Left lung (tissue), 10 donors: Measurements from ENCODE around the gene PTPN18. TPM values are rescaled to one million over a fixed set of nuclear protein-coding genes. Genes with fewer than 3 reads are reported as not detected.
A peak's percentile ranks its signal among the peaks of the same experiment; 100 is the strongest.

Source experiments
- ATAC-seq: fragments of 200-7000 bp; cut with Tn5 transposase; one replicate; pipeline ENCODE4 v1.9.1; 2020; ENCODE audit warnings: moderate library complexity
- DNase-seq, 4 donors: peaks; one replicate each; pipeline ENCODE4 v3.0.0-alpha.2; 2013 to 2020
- H3K27ac ChIP-seq, 2 donors: fragments of 200-600 bp; sonication (generic) in 1 of 2; one replicate each; pipeline versions ENCODE4 v1.5.0 to v1.8.0; 2020 to 2021
- H3K27me3 ChIP-seq, 2 donors: fragments of 200-600 bp; sonication (generic) in 1 of 2; one replicate each; pipeline versions ENCODE4 v1.5.0 to v1.8.0; 2020 to 2021
- H3K36me3 ChIP-seq, 2 donors: fragments of 200-600 bp; sonication (generic) in 1 of 2; one replicate each; pipeline versions ENCODE4 v1.5.0 to v1.8.0; 2020 to 2021
- H3K4me1 ChIP-seq, 2 donors: fragments of 200-600 bp; one replicate each; pipeline ENCODE4 v1.8.0; 2021
- H3K4me3 ChIP-seq, 2 donors: fragments of 200-600 bp; sonication (generic) in 1 of 2; one replicate each; pipeline versions ENCODE4 v1.5.0 to v1.8.0; 2020 to 2021; ENCODE audit warnings: mild to moderate bottlenecking in 1 of 2
- H3K9me3 ChIP-seq, 2 donors: fragments of 200-600 bp; sonication (generic) in 1 of 2; one replicate each; pipeline versions ENCODE4 v1.5.0 to v1.8.0; 2020 to 2021
- intact Hi-C, 2 donors: fragments of 100-400 bp; cut with DNase I; formaldehyde crosslinking; loops; one replicate each; pipeline versions ENCODE4 v1.11.2 to v1.14.2; 2022
- polyA plus RNA-seq, 6 donors: library from polyadenylated mRNA; unstranded; fragments of 120-200 nt; gene quantifications; one replicate each; pipeline ENCODE4 v1.2.1, GENCODE V29; 2013; ENCODE audit not compliant: insufficient read length in 6 of 6
- total RNA-seq, 2 donors: library from RNA; stranded (reverse); fragmentation: NEBNext Ultra II Directional; extraction: Animal tissue kit (Norgen Biotek cat#: 25700); gene quantifications; one replicate each; pipeline ENCODE4 v1.2.1, GENCODE V29; 2021
- TF ChIP-seq, protein P1 (sequence below), 2 donors: fragments of 200-600 bp; sonication (generic) in 1 of 2; IDR thresholded peaks; one replicate each; pipeline versions ENCODE4 v1.5.0 to v1.8.0; 2021; ENCODE audit warnings: antibody characterized with exemption in 2 of 2
- donor health status: DM: no; HTN: yes; CAD: no.
- donor health status: DM: no; HTN: no; CAD: no.

PTPN18 gene
- total and polyA plus RNA-seq, 8 donors, result 35.1 to 74.7 (median 40.1) TPM

DNA sequence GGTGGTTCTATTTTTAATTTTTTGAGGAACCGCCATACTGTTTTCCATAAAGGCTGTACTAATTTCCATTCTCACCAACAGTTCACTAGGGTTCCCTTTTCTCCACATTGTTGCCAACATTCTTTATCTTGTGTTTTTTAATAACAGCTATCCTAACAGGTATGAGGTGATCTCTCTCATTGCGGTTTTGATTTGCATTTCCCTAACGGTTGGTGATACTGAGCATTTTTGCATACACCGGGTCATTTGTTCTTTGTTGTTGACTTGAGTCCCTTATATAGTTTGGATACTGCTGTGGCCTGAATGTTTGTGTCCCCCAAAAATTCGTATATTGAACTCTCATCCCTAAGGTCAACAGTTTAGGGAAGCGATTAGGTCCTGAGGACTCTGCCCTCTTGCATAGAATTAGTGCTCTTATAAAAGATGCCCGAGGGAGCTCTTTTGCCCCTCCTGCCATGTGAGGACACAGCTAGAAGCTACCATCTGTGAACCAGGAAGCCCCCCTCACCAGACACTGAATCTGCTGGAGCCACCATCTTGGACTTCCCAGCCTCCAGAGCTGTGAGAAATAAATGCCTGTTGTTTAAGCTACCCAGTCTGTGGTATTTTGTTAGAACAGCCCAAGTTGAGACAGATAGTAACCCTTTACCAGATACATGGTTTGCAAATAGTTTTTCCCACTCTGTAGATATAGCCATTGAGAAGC lies 8.5 kb upstream of the PTPN18 start:
- Histone ChIP-seq H3K27me3 (no peaks in the 10 kb centered on the region), H3K9me3 (no peaks in the 10 kb centered on the region), H3K4me1 (peaks cover 4 to 24% of the 10 kb centered on the region in 2 donors), H3K27ac (no peak overlapping the region), H3K36me3 (peaks cover 0 to 49% of the 10 kb centered on the region in 2 donors), H3K4me3 (no peak overlapping the region)
- DNase-seq, result no peak
- intact Hi-C loops, result no loop called here
- no peak for ATAC-seq
- TF ChIP-seq, protein P1, sequence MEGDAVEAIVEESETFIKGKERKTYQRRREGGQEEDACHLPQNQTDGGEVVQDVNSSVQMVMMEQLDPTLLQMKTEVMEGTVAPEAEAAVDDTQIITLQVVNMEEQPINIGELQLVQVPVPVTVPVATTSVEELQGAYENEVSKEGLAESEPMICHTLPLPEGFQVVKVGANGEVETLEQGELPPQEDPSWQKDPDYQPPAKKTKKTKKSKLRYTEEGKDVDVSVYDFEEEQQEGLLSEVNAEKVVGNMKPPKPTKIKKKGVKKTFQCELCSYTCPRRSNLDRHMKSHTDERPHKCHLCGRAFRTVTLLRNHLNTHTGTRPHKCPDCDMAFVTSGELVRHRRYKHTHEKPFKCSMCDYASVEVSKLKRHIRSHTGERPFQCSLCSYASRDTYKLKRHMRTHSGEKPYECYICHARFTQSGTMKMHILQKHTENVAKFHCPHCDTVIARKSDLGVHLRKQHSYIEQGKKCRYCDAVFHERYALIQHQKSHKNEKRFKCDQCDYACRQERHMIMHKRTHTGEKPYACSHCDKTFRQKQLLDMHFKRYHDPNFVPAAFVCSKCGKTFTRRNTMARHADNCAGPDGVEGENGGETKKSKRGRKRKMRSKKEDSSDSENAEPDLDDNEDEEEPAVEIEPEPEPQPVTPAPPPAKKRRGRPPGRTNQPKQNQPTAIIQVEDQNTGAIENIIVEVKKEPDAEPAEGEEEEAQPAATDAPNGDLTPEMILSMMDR (IDR thresholded peaks at IDR 0.05), result no peak

DNA sequence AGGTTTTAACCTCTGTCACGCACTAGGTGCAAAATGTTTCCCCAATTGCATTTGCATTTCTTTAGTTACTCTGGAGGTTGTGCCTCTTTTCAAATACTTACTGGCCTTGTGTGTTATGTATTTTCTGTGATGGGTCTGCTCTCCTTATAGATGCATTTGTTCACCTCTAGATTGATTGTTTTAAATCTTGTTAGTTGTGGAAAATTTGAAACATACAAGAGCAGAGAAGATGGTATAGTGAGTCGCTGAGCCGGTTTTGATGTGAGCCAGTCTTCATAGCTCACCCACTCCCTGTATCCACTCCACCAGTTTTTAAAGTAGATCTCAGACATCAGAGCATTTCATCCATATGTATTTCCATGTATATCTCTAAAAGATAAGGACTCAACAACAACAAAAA lies 6.7 kb upstream of the PTPN18 start:
- intact Hi-C loops, result no loop called here
- Histone ChIP-seq H3K36me3 (peaks cover 0 to 49% of the 10 kb centered on the region in 2 donors), H3K9me3 (no peaks in the 10 kb centered on the region), H3K4me3 (no peak overlapping the region), H3K27ac (no peak overlapping the region), H3K27me3 (no peaks in the 10 kb centered on the region), H3K4me1 (peaks cover 0 to 29% of the 10 kb centered on the region in 2 donors)
- no peak for ATAC-seq
- no peak for DNase-seq
- TF ChIP-seq, protein P1 (IDR thresholded peaks at IDR 0.05), result no peak

DNA sequence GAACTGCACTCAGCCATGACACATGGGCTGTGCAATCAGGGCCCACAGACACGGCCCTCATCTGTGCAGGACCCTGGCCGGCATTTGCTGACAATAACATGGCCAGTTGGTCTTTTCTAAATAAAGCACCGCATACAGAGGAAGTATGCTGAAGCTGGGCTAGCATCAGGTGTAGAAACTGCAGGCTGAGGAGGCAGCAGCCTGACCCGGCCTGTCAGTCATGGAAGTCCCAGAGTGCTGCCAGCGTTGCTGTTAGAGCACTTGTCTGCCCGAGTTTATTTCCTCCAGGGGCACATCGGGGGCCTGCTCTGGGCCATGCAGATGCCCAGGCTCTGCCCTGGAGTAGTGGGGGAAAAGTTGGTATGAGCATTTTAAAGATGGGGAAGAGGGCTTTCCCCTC lies 4.1 kb upstream of the PTPN18 start:
- intact Hi-C loops, result no loop called here
- TF ChIP-seq, protein P1 (IDR thresholded peaks at IDR 0.05), result no peak
- H3K36me3 ChIP-seq, result peaks cover 0 to 24% of the 10 kb centered on the region in 2 donors
- peak overlapping the region in 1 of 2 donors; percentile 37 for H3K27ac ChIP-seq
- H3K4me1 ChIP-seq, result peaks cover 3 to 43% of the 10 kb centered on the region in 2 donors
- no peak overlapping the region for H3K4me3 ChIP-seq
- H3K27me3 ChIP-seq, result no peaks in the 10 kb centered on the region
- no peak for ATAC-seq
- H3K9me3 ChIP-seq, result no peaks in the 10 kb centered on the region
- no peak for DNase-seq

DNA sequence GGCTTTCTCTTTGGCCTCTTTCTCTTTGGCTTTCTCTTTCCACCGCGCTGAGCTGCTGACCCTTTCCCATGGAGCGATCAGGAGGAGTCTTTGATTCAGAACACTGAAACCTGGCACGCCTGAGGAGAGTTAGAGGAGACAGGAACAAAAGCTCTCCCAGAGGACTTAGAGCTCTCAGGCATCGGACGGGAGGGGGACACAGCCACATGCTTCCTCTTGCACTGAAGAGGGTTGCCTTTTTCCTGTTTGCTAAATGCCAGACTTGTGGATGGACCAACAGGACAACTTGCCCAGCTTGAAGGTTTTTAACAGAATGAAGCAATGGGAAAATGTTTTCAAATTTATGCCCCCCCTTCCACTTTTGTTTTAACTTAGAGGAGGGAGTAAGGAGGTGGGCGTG lies 3.6 kb upstream of the PTPN18 start:
- H3K27ac ChIP-seq, result peak overlapping the region in 1 of 2 donors; percentile 37
- H3K27me3 ChIP-seq, result no peaks in the 10 kb centered on the region
- no peaks in the 10 kb centered on the region for H3K9me3 ChIP-seq
- DNase-seq (no peak), ATAC-seq (no peak)
- peaks cover 0 to 19% of the 10 kb centered on the region in 2 donors for H3K36me3 ChIP-seq
- H3K4me3 ChIP-seq, result no peak overlapping the region
- TF ChIP-seq, protein P1 (IDR thresholded peaks at IDR 0.05), result no peak
- intact Hi-C loops, result no loop called here
- H3K4me1 ChIP-seq, result peaks cover 5 to 48% of the 10 kb centered on the region in 2 donors

DNA sequence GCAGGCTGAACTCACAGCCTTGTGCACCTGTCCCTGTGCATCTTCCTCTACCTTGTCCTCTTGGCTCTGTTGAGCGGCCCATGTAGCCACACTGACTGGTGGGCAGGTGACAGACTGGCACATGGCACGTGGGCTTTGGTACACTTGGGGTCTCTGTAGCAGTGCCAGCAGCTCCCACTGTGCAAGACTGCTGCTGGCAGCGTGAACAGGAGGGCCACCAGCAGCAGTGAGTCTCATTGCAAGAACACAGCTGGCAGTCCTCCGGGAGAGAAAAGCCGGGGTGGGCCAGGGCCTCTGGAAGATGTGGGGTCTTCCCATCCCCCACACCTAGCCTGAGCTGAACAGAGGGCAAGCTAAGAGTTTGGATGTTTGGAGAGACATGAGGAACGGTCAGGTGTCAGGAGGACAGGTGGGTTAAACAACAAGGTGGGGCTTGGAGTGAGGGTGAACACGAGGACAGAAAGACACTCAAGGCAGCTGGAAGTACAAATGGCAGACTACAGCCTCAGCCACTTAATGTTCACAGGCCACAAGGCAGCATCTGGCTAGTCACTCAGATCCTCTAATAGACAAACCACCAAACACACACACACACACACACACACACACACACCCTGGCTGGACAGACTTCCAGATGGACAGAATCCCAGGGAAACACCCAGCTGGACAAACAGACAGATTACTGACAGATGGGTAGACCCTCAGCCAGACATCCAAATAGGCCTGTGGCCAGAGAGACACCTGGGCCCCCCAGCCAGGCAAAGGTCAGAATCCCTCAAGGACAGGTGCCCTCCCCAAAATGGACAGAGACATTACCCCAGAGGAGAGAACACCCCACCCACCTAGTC lies 2.3 kb upstream of the PTPN18 start:
- H3K9me3 ChIP-seq, result no peaks in the 10 kb centered on the region

More for the DNA sequence above, 2.3 kb upstream of the PTPN18 start:
- Histone ChIP-seq H3K27ac (peak overlapping the region in 1 of 2 donors; percentile 33), H3K4me1 (peaks cover 5 to 50% of the 10 kb centered on the region in 2 donors), H3K27me3 (no peaks in the 10 kb centered on the region), H3K4me3 (no peak overlapping the region), H3K36me3 (peaks cover 0 to 6% of the 10 kb centered on the region in 2 donors)
- DNase-seq (no peak), ATAC-seq (no peak)
- intact Hi-C loops, result no loop called here
- TF ChIP-seq, protein P1 (IDR thresholded peaks at IDR 0.05), result no peak
